Measurements from ENCODE around the gene ARAP1.

Gene ARAP1

DNA sequence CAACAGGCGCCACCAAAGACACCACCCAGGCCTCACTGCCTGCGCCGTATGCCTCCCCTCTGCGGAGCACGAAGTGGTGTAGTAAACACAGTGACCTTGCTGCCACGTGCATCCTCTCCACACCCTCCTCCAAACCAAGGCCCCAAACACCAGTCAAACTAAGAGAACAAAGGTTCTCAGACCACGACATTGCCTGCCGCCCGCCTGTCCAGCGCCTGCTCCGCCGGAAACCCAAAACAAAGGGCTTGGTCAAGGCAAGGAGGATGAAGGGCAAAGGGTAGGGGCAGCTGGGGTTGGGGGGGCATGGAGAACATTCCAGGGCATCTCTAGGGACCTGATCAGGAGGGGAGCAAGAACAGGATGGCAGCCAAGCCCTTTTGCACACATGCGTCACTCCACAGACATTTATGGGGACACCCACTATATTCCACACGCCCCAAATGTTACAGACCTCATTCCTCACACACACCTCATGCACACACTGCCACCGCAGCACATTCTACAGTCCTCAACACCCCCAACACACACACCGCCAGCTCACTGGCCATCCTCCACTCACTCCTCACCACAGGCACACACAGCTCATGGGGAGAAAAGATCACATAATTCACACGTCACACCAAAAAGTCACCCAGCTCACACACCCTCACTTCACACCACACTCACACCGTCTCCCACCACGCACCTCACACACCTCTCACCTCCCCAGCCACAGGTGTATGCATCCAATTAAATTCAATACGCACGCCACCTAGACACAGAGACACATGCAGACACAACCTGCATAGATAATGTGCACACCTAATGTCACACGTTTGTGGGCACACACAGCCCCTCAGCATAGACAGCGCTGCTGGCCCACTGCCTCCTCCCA is 112.5 kb downstream of the ARAP1 start:
- Mint-ChIP-seq H3K9me3 (no peaks in the 10 kb centered on the region), H3K4me1 (ENCODE audit: low read depth) (no peaks in the 10 kb centered on the region), H3K27ac (no peak overlapping the region), H3K27me3 (peaks cover 11% of the 10 kb centered on the region), H3K36me3 (ENCODE audit: low read depth) (no peaks in the 10 kb centered on the region), H3K4me3 (no peak overlapping the region)

DNA sequence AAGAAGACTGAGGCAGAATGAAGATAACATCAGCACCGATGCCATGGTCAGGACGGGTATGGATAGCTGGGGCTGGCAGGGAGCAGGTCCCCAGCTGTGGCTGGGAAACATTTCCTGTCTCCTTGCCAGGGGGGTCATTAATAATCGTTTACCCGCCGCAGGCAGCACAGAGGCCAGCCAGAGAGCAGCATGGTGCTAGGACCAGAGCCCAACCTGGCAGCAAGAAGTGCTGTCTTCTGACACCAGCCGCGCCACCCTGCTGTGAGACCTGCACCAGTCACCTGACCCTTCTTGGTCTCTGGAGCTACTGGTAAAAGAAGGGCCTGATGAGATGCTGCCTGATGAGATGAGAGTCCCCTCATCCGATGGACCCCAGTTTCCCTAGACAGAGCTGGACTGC is 114.3 kb downstream of the ARAP1 start:
- H3K27ac Mint-ChIP-seq, result no peak overlapping the region
- no peak overlapping the region for H3K4me3 Mint-ChIP-seq
- H3K27me3 Mint-ChIP-seq, result peaks cover 5% of the 10 kb centered on the region
- no peaks in the 10 kb centered on the region for H3K9me3 Mint-ChIP-seq
- no peaks in the 10 kb centered on the region for H3K36me3 Mint-ChIP-seq (ENCODE audit: low read depth)
- H3K4me1 Mint-ChIP-seq (ENCODE audit: low read depth), result no peaks in the 10 kb centered on the region

GRCh38 chr11:72637198-72637597 is 115.0 kb downstream of the ARAP1 start:
- Mint-ChIP-seq H3K9me3 (no peaks in the 10 kb centered on the region), H3K4me1 (ENCODE audit: low read depth) (no peaks in the 10 kb centered on the region), H3K36me3 (ENCODE audit: low read depth) (no peaks in the 10 kb centered on the region), H3K4me3 (no peak overlapping the region), H3K27me3 (peaks cover 5% of the 10 kb centered on the region), H3K27ac (no peak overlapping the region)

DNA sequence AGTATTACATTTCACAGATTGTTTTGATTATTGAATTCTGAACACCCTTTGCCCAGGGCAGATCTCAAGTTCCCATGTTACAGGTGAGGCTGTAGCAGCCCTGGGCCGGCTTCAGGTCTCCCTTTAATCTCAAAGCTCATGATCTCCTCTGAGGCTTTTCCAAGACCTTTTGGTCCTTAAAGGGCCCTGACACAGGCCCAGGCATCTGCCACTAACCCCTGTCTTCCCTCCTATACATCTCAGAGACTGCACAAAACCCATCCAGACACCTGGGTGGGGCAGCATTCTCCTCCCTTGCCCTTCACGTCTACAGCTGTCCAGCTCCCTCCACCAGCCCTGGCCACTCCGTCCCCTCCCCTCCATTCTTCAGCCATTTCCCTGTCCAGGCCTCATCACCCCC is 115.8 kb downstream of the ARAP1 start:
- H3K4me1 Mint-ChIP-seq (ENCODE audit: low read depth), result no peaks in the 10 kb centered on the region
- peaks cover 5% of the 10 kb centered on the region for H3K27me3 Mint-ChIP-seq
- H3K36me3 Mint-ChIP-seq (ENCODE audit: low read depth), result no peaks in the 10 kb centered on the region
- H3K27ac Mint-ChIP-seq, result no peak overlapping the region
- H3K9me3 Mint-ChIP-seq, result no peaks in the 10 kb centered on the region
- no peak overlapping the region for H3K4me3 Mint-ChIP-seq

DNA sequence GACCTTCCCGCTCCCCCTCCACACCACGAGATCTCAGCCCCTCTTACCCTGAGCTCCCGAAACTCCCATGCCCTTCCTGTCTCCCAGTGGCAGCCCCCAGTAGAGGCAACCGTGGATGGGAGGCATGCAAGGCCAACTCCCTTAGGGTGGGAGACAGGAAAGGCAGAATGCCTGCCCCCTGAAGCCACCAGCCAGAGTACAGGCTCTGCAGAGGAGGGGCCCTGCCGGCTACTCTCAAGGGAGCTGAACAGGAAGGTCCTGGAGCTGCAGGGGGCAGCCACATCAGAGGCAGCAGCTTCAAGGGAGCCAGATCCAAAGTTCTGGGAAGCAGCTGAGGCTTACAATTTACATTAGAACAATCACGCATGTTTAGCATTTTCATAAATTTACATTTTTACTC is 116.3 kb downstream of the ARAP1 start:
- Mint-ChIP-seq H3K9me3 (no peaks in the 10 kb centered on the region), H3K4me3 (no peak overlapping the region), H3K4me1 (ENCODE audit: low read depth) (no peaks in the 10 kb centered on the region), H3K36me3 (ENCODE audit: low read depth) (no peaks in the 10 kb centered on the region), H3K27me3 (peaks cover 5% of the 10 kb centered on the region), H3K27ac (no peak overlapping the region)

GRCh38 chr11:72635309-72635915 is 116.8 kb downstream of the ARAP1 start:
- peaks cover 5% of the 10 kb centered on the region for H3K27me3 Mint-ChIP-seq
- no peaks in the 10 kb centered on the region for H3K9me3 Mint-ChIP-seq
- no peak overlapping the region for H3K4me3 Mint-ChIP-seq
- no peaks in the 10 kb centered on the region for H3K36me3 Mint-ChIP-seq (ENCODE audit: low read depth)
- H3K4me1 Mint-ChIP-seq (ENCODE audit: low read depth), result no peaks in the 10 kb centered on the region
- H3K27ac Mint-ChIP-seq, result no peak overlapping the region
